Measurements from ENCODE around the gene PANK1.

Gene PANK1

GRCh38 chr10:89648074-89648473, 3.0 kb upstream of the PANK1 start:
- H3K4me2 ChIP-seq (ENCODE audit: low read depth, low read length), result no peak overlapping the region
- no peaks in the 10 kb centered on the region for H3K9me3 ChIP-seq (replicated peaks; ENCODE audit: insufficient read depth, low read length)
- no peak for TF ChIP-seq CTCF (IDR thresholded peaks at IDR 0.05; ENCODE audit: low read length)
- no peak for TF ChIP-seq EZH2 (optimal IDR thresholded peaks at IDR 0.05; ENCODE audit: low read depth, low read length)
- no peak for TF ChIP-seq EZH2phosphoT487 (IDR thresholded peaks at IDR 0.05; ENCODE audit: low read length)
- H3K9me2 ChIP-seq (replicated peaks; ENCODE audit: insufficient read depth, low read length), result no peaks in the 10 kb centered on the region
- H4K20me1 ChIP-seq (ENCODE audit: insufficient read depth, low read length), result no peaks in the 10 kb centered on the region
- H3F3A ChIP-seq (ENCODE audit: insufficient read depth, low read length), result peaks cover 10% of the 10 kb centered on the region
- H3K27ac ChIP-seq (ENCODE audit: low read length), result no peak overlapping the region
- no peak overlapping the region for H3K9ac ChIP-seq (ENCODE audit: low read length)
- DNase-seq, result no peak
- no peaks in the 10 kb centered on the region for H3K79me2 ChIP-seq (ENCODE audit: low read length)
- no peak overlapping the region for H2AFZ ChIP-seq (ENCODE audit: low read length)
- peaks cover 9% of the 10 kb centered on the region for H3K4me1 ChIP-seq (ENCODE audit: low read length)
- no peak overlapping the region for H3K4me3 ChIP-seq (ENCODE audit: low read length)
- peaks cover 83% of the 10 kb centered on the region for H3K27me3 ChIP-seq (replicated peaks; ENCODE audit: insufficient read depth, low read length)
- H3K36me3 ChIP-seq (replicated peaks; ENCODE audit: insufficient read depth, low read length), result no peaks in the 10 kb centered on the region

- Histone ChIP-seq H4K20me1 (ENCODE audit: insufficient read depth, low read length) (no peaks in the 10 kb centered on the region), H3K4me3 (ENCODE audit: low read length) (no peak overlapping the region), H3K36me3 (replicated peaks; ENCODE audit: insufficient read depth, low read length) (no peaks in the 10 kb centered on the region), H3K27ac (ENCODE audit: low read length) (no peak overlapping the region), H3K4me1 (ENCODE audit: low read length) (no peaks in the 10 kb centered on the region), H3F3A (ENCODE audit: insufficient read depth, low read length) (peaks cover 6% of the 10 kb centered on the region; the same call in 1 of the 2 replicates), H3K79me2 (ENCODE audit: low read length) (no peaks in the 10 kb centered on the region), H3K9me3 (replicated peaks; ENCODE audit: insufficient read depth, low read length) (no peaks in the 10 kb centered on the region), H3K9me2 (replicated peaks; ENCODE audit: insufficient read depth, low read length) (no peaks in the 10 kb centered on the region), H3K4me2 (ENCODE audit: low read depth, low read length) (no peak overlapping the region), H3K27me3 (replicated peaks; ENCODE audit: insufficient read depth, low read length) (peaks cover 83% of the 10 kb centered on the region), H2AFZ (ENCODE audit: low read length) (no peak overlapping the region), H3K9ac (ENCODE audit: low read length) (no peak overlapping the region)
- no peak for TF ChIP-seq EZH2 (optimal IDR thresholded peaks at IDR 0.05; ENCODE audit: low read depth, low read length)
- TF ChIP-seq CTCF (IDR thresholded peaks at IDR 0.05; ENCODE audit: low read length), result no peak
- no peak for TF ChIP-seq EZH2phosphoT487 (IDR thresholded peaks at IDR 0.05; ENCODE audit: low read length)
- DNase-seq, result no peak
These were observed 2.0 kb upstream of the PANK1 start for GRCh38 chr10:89646889-89647657.

- H3K27ac ChIP-seq (ENCODE audit: low read length), result no peak overlapping the region
- H3F3A ChIP-seq (ENCODE audit: insufficient read depth, low read length), result peaks cover 6% of the 10 kb centered on the region; the same call in 1 of the 2 replicates
- no peaks in the 10 kb centered on the region for H3K36me3 ChIP-seq (replicated peaks; ENCODE audit: insufficient read depth, low read length)
- DNase-seq, result no peak
- H3K9ac ChIP-seq (ENCODE audit: low read length), result no peak overlapping the region
- H3K79me2 ChIP-seq (ENCODE audit: low read length), result no peaks in the 10 kb centered on the region
- H3K9me2 ChIP-seq (replicated peaks; ENCODE audit: insufficient read depth, low read length), result no peaks in the 10 kb centered on the region
- H3K4me2 ChIP-seq (ENCODE audit: low read depth, low read length), result peak overlapping the region; percentile 86; the same call in 1 of the 2 replicates
- H4K20me1 ChIP-seq (ENCODE audit: insufficient read depth, low read length), result no peaks in the 10 kb centered on the region
- peak overlapping the region; percentile 50 for H2AFZ ChIP-seq (ENCODE audit: low read length)
- H3K4me1 ChIP-seq (ENCODE audit: low read length), result no peaks in the 10 kb centered on the region
- H3K9me3 ChIP-seq (replicated peaks; ENCODE audit: insufficient read depth, low read length), result no peaks in the 10 kb centered on the region
- TF ChIP-seq EZH2phosphoT487 (IDR thresholded peaks at IDR 0.05; ENCODE audit: low read length) (no peak), EZH2 (optimal IDR thresholded peaks at IDR 0.05; ENCODE audit: low read depth, low read length) (no peak), CTCF (IDR thresholded peaks at IDR 0.05; ENCODE audit: low read length) (no peak)
- H3K4me3 ChIP-seq (ENCODE audit: low read length), result peak overlapping the region; percentile 71; the same call in 1 of the 2 replicates
- peaks cover 73% of the 10 kb centered on the region for H3K27me3 ChIP-seq (replicated peaks; ENCODE audit: insufficient read depth, low read length)
These were observed 715 bp upstream of the PANK1 start for GRCh38 chr10:89645742-89646172.
